GM21390 (cell line): ENCODE data around the gene TBC1D25.
A peak's percentile ranks its signal among the peaks of the same experiment; 100 is the strongest.

Experiments
- ATAC-seq: cut with Tn5 transposase; IDR thresholded peaks from one replicate; pipeline ENCODE4 v1.9.1; 2021; ENCODE audit not compliant: unreplicated experiment

TBC1D25 gene

GRCh38 chrX:48558271-48558670 lies 18.8 kb downstream of the TBC1D25 start:
- no peak for ATAC-seq

- ATAC-seq: no peak
These were observed 20.1 kb downstream of the TBC1D25 start for GRCh38 chrX:48559636-48560035.

- no peak for ATAC-seq
These were observed 20.5 kb downstream of the TBC1D25 start for GRCh38 chrX:48560056-48560455.

- no peak for ATAC-seq
These were observed 21.2 kb downstream of the TBC1D25 start for GRCh38 chrX:48560681-48561080.

- no peak for ATAC-seq
These were observed 30.4 kb downstream of the TBC1D25 start for GRCh38 chrX:48569958-48570357.

GRCh38 chrX:48573690-48574269 lies 34.3 kb downstream of the TBC1D25 start:
- ATAC-seq: no peak

- ATAC-seq: peak; percentile 82
These were observed 35.1 kb downstream of the TBC1D25 start, which contains the start of gene RBM3 for GRCh38 chrX:48574270-48575266. RBM3 (plus strand) TSS chrX:48574484; CDS start chrX:48575181, 697 bp downstream.

- no peak for ATAC-seq
These were observed 36.1 kb downstream of the TBC1D25 start for GRCh38 chrX:48575642-48576041.

- no peak for ATAC-seq
These were observed 36.6 kb downstream of the TBC1D25 start for GRCh38 chrX:48576108-48576507.

- no peak for ATAC-seq
These were observed 39.2 kb downstream of the TBC1D25 start for GRCh38 chrX:48578661-48579128.

- no peak for ATAC-seq
These were observed 39.7 kb downstream of the TBC1D25 start for GRCh38 chrX:48579259-48579658.

GRCh38 chrX:48580662-48581061 lies 41.1 kb downstream of the TBC1D25 start:
- ATAC-seq: no peak

GRCh38 chrX:48584698-48585097 lies 45.2 kb downstream of the TBC1D25 start:
- ATAC-seq: no peak

GRCh38 chrX:48589482-48590162 lies 50.1 kb downstream of the TBC1D25 start:
- no peak for ATAC-seq

GRCh38 chrX:48590203-48591103 lies 50.9 kb downstream of the TBC1D25 start:
- ATAC-seq: no peak

- ATAC-seq: no peak
These were observed 51.8 kb downstream of the TBC1D25 start for GRCh38 chrX:48591255-48591791.

GRCh38 chrX:48592971-48593370 lies 53.5 kb downstream of the TBC1D25 start:
- ATAC-seq: no peak

GRCh38 chrX:48595929-48596328 lies 56.4 kb downstream of the TBC1D25 start:
- no peak for ATAC-seq

GRCh38 chrX:48597353-48598264 lies 58.1 kb downstream of the TBC1D25 start, which contains the start of gene WDR13:
WDR13 (plus strand) TSS chrX:48597492; CDS start chrX:48597997, 505 bp downstream.
- peak; percentile 78 for ATAC-seq
